Endothelial cell of umbilical vein (primary cell): ENCODE results near the gene KAT2B.

Experiments
- EZH2 ChIP-seq: IDR thresholded peaks from 2 replicates; pipeline ENCODE4 v1.6.1; 2012; ENCODE audit warnings: borderline replicate concordance, low read depth, mild to moderate bottlenecking, moderate library complexity, low read length, inconsistent platforms; ENCODE audit not compliant: severe bottlenecking
- FOS ChIP-seq: IDR thresholded peaks from 2 replicates; pipeline ENCODE4 v1.6.1; 2011; ENCODE audit warnings: mild to moderate bottlenecking, low read length, moderate library complexity, borderline replicate concordance; ENCODE audit not compliant: insufficient read depth
- GATA2 ChIP-seq: IDR thresholded peaks from 2 replicates; pipeline ENCODE4 v1.7.0; 2011; ENCODE audit warnings: low read depth, mild to moderate bottlenecking, moderate library complexity, mixed read lengths, low read length; ENCODE audit not compliant: insufficient read length, insufficient read depth
- JUN ChIP-seq: IDR thresholded peaks from 2 replicates; pipeline ENCODE4 v1.6.1; 2011; ENCODE audit warnings: borderline replicate concordance, low read depth; ENCODE audit not compliant: insufficient read length, insufficient read depth
- POLR2A ChIP-seq: IDR thresholded peaks from 2 replicates; pipeline ENCODE4 v1.6.1; 2012; ENCODE audit warnings: low read depth, mild to moderate bottlenecking, control low read depth, low read length
- POLR2AphosphoS5 ChIP-seq: IDR thresholded peaks from 2 replicates; pipeline ENCODE4 v1.6.1; 2012; ENCODE audit warnings: low read depth, mild to moderate bottlenecking, control low read depth, low read length, moderate library complexity; ENCODE audit not compliant: insufficient read depth
- TF ChIP-seq, protein P1 (sequence below), 2 donors: IDR thresholded peaks; 1 replicate in 1 of 2; 2 replicates in 1 of 2; pipeline ENCODE4 v1.5.1; 2011; ENCODE audit warnings: low read length in 2 of 2, mild to moderate bottlenecking in 2 of 2, moderate library complexity in 2 of 2, control low read depth in 1 of 2, inconsistent platforms in 1 of 2, low read depth in 1 of 2; ENCODE audit not compliant: insufficient read depth in 1 of 2; ENCODE audit errors: extremely low read depth in 1 of 2
- TF ChIP-seq, protein P2 (sequence below): IDR thresholded peaks from 2 replicates; pipeline ENCODE4 v1.6.1; 2011; ENCODE audit not compliant: insufficient read depth, insufficient read length

DNA sequence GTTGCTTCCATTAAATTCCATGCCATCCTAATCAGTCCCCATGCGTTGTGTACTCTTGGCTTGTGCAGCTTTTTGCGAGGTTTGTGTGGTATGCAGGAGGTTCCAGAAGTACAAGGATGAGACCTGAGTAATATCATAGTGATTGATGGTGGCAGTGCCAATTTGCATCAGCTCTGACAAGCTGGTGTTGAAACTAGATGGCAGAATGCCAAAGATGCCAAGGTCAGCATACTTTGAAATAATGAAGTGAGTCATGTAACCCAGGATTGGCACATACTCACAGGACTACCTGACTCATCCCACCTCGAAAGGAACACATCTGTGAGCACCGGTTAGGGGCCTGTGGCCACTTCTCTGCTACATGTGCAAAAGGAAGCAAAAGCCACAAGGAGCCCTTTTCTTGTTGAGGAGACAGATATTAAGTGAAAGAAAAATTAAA lies 14.3 kb downstream of the KAT2B start:
- TF ChIP-seq, protein P1, sequence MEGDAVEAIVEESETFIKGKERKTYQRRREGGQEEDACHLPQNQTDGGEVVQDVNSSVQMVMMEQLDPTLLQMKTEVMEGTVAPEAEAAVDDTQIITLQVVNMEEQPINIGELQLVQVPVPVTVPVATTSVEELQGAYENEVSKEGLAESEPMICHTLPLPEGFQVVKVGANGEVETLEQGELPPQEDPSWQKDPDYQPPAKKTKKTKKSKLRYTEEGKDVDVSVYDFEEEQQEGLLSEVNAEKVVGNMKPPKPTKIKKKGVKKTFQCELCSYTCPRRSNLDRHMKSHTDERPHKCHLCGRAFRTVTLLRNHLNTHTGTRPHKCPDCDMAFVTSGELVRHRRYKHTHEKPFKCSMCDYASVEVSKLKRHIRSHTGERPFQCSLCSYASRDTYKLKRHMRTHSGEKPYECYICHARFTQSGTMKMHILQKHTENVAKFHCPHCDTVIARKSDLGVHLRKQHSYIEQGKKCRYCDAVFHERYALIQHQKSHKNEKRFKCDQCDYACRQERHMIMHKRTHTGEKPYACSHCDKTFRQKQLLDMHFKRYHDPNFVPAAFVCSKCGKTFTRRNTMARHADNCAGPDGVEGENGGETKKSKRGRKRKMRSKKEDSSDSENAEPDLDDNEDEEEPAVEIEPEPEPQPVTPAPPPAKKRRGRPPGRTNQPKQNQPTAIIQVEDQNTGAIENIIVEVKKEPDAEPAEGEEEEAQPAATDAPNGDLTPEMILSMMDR (IDR thresholded peaks at IDR 0.05; ENCODE audit: extremely low read depth in 1 of 2, insufficient read depth in 1 of 2, low read depth in 1 of 2, low read length in 2 of 2): no peak
- TF ChIP-seq EZH2 (no peak), POLR2AphosphoS5 (peak; percentile 35), POLR2A (no peak), FOS (peak; percentile 86), JUN (peak; percentile 79), GATA2 (no peak)
- TF ChIP-seq, protein P2, sequence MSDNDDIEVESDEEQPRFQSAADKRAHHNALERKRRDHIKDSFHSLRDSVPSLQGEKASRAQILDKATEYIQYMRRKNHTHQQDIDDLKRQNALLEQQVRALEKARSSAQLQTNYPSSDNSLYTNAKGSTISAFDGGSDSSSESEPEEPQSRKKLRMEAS: no peak
